GM18505 (cell line): ENCODE measurements around the gene MCC.

ENCODE experiments used
- ATAC-seq: cut with Tn5 transposase; IDR thresholded peaks from one replicate; pipeline ENCODE4 v1.9.1; 2021; ENCODE audit not compliant: unreplicated experiment
- POLR2A ChIP-seq: IDR thresholded peaks from 4 replicates; pipeline ENCODE4 v1.6.1; 2011; ENCODE audit warnings: borderline replicate concordance; ENCODE audit not compliant: insufficient read depth, insufficient read length; ENCODE audit errors: extremely low read depth

Gene MCC

DNA sequence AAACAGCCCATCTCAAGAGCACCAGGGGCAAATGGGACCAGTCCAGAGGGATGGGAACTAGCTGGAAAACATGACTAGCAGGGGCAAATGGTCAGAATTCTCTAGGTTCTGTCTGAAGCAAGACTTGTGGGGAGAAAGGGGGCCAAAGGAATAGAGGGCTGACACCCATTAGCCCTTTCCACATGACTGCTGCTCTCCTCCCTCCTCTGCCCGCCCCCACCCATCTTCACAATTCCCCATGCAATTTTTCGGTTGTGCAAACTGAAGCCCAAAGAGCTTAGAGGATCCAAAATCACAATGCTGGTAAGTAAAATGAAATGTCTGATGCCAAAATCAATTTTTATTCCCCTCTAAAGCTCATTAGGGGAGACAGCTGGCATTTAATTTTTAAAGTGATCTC lies 304.6 kb downstream of the MCC start:
- no peak for ATAC-seq
- no peak for TF ChIP-seq POLR2A

DNA sequence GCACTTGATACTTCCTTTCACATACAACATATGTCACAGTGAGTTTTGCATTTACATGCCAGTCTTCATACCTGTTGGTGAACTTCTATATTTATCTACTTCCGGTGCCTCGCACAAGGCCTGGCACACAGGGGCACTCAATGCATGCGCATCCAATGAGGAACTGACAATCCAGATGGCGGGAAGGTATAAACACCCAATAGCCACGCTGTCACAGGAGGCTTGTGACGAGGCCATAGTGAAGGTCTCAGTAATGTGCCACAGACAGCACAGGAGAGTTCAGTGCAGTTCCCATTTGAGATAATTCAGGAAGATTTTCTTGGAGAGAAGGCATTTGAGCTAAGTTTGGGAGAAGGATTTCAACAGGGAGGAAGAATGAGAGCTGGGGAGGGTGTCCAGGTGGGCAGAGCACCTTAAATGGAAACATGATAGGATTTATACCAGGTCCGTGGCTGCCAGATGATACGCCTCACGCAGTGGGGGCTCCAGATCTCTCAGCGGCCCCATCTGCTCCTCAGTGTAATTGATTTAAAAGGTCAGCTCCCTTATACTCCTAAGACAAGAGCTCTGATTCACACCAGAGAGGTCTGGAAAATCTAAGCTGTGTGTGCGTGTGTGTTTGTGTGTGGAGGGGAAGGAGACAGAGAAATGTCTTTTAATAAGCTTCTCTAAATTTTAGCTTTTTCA lies 305.5 kb downstream of the MCC start:
- ATAC-seq, result no peak

DNA sequence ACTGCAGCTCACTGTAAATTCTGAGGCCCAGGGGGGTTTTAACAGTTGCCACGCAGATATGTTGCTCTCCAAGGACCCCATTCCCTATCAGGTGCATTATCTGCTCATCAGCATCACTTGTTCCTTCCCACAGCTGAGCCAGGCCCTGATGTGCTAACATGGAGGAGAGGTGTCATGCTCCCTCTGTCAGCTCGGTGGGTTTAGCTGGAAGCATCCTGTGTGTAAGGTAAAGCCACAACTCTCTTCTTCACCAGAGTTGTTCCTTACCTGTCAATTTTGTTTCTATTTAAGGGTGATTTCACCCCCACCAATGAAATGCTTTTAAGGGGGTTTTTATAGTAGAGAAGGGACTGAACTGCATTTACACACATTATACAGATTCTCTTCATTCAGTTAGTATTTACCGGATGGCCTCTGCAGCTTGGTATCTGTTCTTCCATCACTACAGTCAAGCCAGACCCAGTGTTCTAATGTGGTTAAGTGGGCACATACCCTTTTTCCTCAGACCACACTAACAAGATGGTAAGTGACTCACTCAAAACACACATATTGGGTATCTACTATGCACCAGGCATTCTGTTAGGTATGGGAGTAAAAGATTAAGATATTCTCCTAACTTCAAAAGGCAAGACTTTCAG lies 306.3 kb downstream of the MCC start:
- ATAC-seq, result no peak
- TF ChIP-seq POLR2A, result no peak

More for the DNA sequence above, 305.5 kb downstream of the MCC start:
- TF ChIP-seq POLR2A, result no peak

DNA sequence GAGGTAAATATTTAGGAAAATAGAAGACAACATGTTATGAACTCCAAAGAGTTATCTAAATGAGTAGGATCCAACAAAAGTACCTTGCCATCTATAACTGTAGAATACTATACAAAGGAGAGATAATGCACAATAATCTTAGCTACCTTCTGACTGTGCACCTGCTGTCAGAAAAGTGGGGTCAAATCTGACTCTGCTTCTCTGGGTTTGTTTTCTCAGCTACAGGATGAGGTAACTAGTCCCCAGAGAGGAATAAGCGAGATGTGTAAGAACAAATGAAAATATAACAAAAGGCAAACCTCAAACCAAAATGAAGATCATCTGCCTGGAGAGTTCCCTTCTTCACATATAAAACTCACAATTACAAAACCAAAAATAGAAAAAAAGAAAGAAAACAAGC lies 306.8 kb downstream of the MCC start:
- ATAC-seq, result no peak
- no peak for TF ChIP-seq POLR2A

DNA sequence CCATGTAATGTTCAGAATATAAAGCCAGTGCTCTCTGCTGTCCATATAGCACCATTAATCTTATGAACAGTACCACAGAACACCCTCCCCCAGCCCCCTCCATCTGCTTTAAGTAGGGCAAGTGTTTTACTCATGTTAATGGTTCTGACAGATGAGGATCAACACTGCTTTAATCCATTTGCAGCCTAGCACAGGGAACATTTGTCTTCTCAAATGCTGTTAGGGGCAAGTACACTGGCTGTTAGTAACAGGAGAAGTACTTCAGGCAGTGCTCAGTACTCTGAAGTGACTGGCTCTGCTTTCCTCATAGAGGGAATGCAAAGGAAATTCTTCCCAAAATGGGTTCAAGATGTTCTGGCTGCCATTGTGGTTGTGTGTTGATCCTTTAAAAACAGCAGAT lies 309.1 kb downstream of the MCC start:
- no peak for ATAC-seq

DNA sequence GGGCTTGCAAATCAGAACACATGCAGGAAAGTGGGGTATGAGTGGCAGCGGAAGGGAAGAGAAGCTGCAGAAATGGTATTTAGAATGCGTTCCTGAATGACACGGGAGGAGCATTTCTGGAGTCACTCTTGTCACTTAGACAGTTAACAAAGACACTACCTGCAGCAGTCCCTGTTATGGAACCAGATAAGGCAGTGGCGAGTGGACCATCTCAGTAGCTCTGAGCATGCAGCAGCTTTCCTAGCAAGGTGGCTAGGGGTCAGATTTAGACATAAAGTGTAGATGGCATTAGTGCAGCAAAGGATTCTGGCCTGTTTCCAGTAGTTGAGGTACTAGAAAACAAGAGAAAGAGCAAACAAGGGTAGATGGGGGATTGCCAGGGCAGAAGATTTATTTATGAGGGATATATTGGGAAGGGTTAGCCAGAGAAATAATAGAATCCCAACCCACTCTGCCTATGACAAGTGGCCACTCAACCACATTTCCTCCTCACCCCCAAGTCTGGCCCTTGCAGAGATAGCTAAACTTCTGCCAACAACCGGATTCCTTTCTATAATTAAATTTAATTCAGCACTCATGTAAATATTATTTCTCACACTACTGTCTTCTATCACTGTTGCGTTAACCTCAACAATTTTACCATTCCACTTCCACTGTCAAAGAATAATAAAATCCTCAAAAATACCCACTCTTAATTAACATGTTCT lies 310.0 kb downstream of the MCC start:
- no peak for TF ChIP-seq POLR2A
- no peak for ATAC-seq

More for the DNA sequence above, 309.1 kb downstream of the MCC start:
- TF ChIP-seq POLR2A, result no peak

DNA sequence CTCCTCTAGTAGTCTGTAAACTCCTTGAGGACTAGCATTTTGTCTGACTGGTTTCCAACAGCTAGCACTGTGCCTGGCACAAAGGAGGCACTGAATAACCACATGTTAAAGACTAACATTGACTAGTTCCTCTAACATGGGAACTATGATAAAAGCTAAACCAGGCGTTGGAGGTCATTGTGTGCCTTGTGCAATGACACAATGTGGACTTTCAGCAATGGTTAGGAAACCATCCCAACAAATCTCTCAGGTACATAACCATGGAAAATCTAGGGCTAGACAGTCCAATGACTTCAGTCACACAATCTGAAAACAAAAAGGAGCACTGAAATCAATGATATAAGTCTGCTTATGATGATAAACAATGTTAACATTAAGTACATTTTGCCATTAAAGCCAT lies 311.0 kb downstream of the MCC start:
- no peak for TF ChIP-seq POLR2A
- ATAC-seq, result no peak

DNA sequence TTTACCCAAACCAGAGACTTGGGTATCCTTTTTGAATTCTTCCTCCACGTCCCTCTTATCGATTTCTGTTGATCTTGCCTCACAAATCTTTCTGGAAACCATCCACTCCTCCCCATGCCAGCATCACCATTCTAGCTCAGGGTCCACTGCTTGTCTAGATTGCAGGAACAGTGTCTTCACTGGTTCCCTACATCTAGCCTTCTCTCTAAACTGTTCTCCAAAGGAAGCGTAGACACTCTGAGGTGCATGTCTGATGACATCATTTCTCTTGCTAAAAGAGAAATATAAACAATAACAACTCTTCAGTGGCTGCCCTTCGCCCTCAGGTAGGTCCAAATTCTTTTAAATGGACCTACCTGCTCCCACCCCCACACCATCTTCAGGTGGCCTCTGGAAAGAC lies 311.5 kb downstream of the MCC start:
- ATAC-seq, result no peak
- no peak for TF ChIP-seq POLR2A

DNA sequence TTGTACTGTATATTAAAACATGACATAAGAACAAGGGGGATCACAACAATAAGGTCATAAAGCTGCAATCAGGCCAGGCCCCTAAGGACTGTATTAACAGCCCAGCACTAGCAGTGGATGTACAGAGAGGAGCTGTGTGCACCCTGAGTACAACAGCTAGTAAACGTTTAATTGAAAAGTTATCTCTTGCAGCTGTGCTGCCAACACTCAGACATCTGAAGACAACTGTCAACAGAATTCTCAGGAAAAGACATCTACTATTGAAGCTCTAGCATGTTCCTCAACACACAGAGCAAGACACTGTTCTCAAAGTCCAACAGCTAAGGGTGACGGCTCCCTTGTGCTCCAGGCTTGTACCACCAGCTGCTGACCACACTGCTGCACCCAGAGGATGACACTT lies 312.1 kb downstream of the MCC start:
- no peak for TF ChIP-seq POLR2A

DNA sequence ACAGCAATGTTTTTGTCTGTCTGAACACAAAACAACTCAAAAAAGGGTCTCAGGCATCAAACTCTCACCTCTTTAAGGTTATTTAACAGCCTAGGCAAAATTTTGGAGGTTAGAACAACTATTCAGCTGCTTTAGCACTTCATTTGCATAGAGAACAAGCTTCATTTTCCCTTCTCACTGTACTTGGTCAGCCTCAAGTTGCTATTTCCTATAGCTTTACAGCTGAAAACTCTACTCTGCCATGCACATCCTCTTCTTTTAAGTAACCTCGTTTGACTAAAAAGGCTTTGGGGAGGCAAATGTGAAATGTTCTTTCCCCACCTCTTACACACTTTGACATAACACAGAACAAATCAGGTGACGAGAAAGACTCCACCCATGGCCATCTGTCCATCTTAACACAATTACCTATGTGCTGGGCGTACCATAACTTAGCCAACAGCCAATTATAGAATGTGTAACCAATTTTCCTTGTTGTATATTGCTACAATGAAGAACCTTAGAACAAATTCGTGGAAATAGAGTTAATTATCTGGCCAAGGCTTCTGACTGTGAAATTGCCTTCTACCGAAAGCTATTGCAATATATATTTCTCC lies 315.9 kb downstream of the MCC start:
- no peak for TF ChIP-seq POLR2A
- ATAC-seq, result no peak

More for the DNA sequence above, 312.1 kb downstream of the MCC start:
- no peak for ATAC-seq

DNA sequence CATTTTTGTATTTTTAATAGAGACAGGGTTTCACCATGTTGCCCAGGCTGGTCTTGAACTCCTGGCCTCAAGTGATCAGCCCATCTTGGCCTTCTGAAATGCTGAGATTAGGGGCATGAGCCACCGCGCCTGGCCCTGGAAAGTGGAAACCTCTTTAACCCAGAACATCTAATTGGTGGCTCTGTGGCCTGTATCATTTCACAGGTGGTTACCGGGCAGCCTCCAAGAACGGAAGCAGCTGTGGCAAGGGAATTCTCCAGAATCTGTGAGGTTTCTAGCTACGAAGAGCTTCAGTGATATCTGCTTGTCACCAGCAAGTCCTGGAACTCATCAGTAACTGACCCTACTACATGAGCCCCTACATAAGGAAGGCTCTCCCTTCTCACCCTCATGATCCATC lies 316.7 kb downstream of the MCC start:
- no peak for TF ChIP-seq POLR2A
- ATAC-seq, result no peak

DNA sequence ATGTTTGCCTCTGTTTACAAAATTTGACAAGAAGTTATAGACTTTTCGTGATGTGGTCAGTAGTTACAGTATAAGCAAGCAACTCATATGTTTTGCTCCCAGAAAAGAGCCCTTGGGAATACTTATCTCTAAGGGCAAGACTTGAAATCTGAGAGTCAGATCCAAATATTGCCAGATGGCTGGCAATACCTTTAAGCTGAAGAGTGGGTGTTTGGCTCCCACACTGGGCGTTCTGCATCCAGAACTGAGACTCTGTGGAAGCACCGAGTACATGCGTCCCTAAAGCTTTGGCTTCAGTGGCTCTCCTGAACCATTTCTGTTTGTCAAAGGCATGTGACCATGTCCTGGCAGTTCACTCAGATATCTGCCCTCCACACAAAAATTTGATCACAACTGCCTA lies 317.5 kb downstream of the MCC start:
- no peak for ATAC-seq
- no peak for TF ChIP-seq POLR2A

DNA sequence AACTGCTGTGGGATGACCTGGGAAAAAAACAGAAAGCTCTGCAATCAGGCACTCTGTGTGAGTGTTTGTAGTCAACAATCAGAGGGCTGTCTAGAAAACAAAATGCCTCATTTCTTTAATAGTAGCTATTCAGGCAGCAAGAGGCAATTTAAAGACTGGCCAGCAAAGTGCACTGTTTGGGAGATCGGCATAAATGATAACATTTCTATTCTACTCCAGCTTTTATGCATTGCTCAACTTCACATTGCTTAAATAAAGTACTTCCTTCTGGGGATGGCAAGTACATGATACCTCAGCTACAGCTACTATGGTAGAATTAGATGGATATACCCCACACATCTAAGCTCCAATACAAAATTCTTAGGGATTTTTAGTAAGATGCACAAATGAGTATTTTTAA lies 318.5 kb downstream of the MCC start:
- ATAC-seq, result no peak
- TF ChIP-seq POLR2A, result no peak
